Skeletal muscle cell (primary cell): ENCODE results near the gene TRMT44.
"Not testable (repeated sequence)": the region's sequence is repeated elsewhere in the genome, so short reads cannot be mapped to it uniquely, and the experiment has no call there.

ENCODE experiments used
- DNase-seq: peaks from one replicate; pipeline ENCODE4 v3.0.0-alpha.2; 2010; ENCODE audit warnings: low read depth
- H3K4me3 ChIP-seq: 2 replicates; pipeline ENCODE4 v1.5.1; 2011; ENCODE audit warnings: low read depth, mild to moderate bottlenecking, control low read depth, low read length, moderate library complexity

TRMT44 gene

DNA sequence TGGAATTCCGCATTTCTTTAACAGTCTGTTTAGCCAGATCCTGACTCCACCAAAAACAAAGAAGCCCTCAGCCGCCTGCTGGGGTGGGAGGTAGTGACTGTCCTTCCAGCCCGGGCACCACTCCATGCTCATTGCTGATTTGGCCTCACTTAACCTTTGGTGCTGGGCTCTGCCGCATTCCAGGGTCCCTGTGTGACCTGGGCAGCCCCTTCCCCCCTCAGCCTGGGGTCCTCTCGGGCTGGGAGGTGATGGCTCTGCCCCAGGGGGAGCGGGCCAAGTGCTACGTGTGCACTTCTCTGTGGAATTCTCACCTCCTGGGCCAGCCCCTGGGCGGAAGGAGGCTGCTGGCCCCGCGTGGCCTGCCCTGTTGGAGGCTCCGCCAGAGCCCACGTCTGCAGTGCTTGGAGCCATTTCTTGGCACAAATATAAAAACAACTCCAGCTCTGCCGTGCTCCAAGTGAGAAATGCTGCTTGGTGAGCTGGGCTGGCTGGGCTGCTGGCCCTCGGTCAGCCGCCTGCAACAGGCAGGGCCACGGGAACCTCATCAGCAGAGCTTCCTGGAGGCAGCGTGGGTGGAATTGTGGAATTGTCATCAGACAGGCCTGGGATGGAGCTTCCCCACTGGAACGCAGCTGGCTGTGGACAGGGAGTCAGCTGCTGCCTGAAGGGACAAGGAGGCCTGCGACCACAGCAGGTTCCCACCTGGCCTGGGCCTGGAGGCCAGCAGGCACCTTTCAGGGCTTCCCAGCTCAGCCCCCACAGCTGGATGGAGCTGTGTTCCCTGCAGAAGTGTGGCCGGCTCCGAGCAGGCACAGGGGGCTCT is 66.0 kb downstream of the TRMT44 start:
- no peak overlapping the region for H3K4me3 ChIP-seq
- peak; percentile 39 for DNase-seq

DNA sequence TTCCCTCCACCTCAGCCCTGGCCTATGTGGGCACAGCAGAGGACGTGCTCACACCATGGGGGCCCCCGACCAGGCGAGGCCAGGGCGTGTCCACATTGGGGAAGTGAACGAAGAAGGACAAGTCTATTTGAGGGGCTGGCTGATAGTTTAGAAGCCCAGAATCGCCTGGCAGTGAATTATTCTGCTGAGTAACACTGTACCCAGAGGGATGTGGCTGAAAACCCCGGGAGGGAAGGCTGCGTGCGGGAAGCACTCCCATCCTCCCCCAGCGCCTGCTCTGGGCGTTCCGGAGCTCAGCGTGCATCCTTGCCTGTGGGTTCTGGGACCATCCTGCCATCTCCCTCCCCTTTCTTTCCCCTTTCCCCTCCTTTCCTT is 66.6 kb downstream of the TRMT44 start:
- H3K4me3 ChIP-seq, result no peak overlapping the region
- DNase-seq, result no peak

DNA sequence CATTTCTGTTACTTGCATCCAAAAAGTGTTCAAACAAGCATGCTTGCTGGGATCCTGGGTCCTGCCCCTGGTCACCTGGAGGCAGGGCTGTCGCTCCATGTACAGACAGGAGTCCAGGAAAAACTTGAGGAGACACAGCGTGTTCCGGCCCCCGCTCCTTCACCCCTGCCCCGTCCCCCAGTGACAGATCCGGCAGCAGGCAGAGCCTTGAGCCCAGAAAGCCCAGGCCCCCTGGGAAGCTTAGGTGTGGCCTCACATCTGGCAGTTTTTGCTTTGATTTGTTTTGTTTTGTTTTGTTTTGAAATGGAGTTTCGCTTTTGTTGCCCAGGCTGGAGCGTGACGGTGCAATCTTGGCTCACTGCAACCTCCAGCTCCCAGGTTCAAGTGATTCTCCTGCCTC is 67.0 kb downstream of the TRMT44 start:
- no peak for DNase-seq
- H3K4me3 ChIP-seq, result no peak overlapping the region

DNA sequence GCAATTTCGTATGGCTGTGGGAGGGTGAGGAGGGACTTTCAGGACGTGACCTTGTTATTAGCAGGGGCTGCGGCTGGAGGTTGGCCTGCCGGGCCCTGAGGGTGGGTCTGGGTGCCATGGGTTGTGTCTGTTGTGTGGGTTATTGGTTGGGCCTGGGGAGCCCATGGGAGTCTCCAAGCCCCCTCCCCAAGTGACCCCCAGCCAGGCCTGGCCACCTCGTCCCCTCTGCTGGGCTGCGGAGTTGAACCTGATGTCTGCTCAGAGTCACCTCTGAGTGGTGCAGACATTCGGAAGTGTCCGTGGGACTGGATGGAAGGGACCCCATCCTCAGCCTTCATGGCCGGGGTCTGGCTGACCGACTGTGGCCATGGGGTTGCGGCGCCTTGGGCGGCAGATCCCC is 67.7 kb downstream of the TRMT44 start:
- H3K4me3 ChIP-seq, result no peak overlapping the region
- DNase-seq, result no peak

DNA sequence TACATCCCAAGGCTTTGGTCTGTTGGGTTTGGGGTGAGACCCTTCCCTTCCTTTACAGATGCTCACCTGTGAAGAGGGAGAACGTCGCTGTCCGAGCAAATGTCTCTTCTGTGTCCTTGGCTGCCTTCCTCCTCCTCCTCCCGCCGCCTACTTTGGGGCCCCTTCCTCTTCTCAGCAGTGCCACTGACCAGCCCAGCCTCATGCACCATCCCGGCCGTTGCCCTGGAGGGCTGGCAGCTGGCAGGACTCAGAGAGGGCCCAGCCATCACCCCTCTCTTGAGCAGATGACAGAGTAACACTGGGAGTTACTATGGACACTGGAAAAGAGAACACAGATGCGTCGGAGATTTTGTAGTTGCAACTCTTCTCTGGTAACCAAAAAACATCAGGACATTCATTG is 68.2 kb downstream of the TRMT44 start:
- no peak overlapping the region for H3K4me3 ChIP-seq
- DNase-seq, result no peak

DNA sequence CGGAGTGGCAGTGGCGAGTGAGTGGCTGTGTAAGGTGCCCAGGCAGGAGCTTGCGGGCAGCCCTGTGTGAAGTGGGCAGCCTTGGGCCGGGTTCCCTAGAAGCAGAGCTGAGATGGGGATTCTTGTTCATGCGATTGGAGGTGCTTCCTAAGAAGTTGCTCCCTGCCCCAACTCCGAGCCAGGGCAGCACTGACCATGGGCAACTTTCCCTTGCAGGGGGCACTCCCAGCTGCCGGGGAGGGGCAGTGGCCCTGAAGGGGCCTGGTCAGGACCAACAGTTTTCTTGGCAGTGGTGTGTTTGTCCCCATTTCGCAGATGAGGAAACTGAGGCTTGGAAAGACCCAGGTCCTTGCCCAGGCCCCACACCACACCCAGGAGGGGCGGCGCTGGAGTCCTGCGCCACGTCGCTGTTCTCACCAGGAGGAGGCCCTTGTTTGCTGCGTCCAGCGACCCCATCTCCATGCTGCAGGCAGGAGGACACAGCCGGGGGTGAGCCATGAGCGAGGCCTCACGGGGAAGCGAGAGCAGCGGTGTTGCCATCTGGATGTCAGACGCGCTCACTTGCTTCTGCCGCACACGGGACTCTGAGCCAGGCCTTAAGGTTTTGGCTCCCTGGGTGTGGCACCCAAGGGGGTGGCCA is 68.9 kb downstream of the TRMT44 start:
- DNase-seq, result no peak
- H3K4me3 ChIP-seq, result no peak overlapping the region

DNA sequence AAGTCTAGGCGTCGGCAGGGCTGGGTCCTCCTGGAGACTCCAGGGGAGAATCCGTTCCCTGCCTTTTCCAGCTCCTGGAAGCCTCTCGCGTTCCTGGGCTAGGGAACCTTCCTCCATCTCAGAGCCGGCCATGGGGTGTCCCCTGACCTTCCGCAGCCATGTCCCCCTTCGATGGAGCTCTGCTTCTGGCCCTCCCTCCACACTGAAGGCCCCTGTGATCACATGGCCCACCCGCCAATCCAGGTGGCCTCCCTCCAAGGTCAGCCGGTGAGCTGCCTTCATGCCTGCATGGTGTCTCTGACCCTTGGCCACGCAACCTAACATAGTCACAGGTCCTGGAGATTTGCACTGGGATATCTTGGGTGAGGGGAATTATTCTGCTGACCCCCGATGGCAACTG is 69.6 kb downstream of the TRMT44 start:
- no peak for DNase-seq
- H3K4me3 ChIP-seq, result no peak overlapping the region

DNA sequence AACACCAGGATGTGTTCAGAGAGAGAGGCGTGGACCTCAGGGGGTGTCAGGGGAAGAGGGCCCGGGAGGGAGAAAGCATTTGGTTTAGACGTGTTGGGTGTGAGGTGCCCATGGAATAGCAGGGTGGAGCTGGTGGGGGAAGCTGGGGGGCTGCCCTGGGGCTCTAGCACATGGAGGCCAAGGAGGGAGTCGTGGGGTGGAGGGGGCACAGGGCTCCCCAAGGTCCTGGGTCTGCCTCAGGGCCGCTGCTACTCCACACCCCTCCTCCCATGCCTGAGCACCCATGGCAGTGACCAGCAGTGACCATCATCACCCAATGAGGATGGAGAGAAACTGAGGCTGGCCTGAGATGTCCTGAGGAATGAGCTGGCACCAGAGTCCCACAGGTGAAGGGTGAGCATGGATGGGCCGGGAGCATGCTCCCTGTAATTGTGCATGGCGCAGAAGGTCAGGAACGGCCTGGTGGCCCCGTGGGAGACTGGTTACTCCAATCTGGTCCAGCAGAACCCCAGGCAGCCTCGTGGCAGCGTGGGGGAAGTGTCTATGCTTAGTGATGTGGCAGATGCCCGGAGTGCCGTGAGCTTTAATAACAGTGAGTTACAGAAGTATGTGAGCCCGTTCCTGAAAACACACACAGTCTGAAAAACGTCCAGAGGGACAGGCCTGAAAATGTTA is 70.2 kb downstream of the TRMT44 start:
- DNase-seq, result no peak
- no peak overlapping the region for H3K4me3 ChIP-seq

DNA sequence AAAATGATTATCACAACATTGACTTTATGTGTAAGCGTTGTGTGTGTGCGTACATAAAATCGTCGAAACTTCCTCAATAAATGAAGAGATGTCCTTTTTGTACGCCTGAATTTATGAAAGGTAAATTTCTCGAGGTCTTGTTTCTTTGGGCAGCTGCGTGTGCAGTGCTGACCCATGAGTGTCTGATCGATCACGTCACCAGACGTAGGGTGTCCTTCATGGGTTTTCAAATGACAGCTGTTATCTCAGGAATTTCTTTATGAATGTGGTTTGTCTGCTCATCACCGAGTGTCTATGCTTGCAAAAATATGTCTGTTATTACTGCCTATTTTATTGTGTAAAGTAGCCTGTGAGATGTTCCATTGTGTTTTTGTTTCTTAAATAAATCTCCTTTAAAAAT is 71.9 kb downstream of the TRMT44 start:
- DNase-seq, result no peak
- no peak overlapping the region for H3K4me3 ChIP-seq

DNA sequence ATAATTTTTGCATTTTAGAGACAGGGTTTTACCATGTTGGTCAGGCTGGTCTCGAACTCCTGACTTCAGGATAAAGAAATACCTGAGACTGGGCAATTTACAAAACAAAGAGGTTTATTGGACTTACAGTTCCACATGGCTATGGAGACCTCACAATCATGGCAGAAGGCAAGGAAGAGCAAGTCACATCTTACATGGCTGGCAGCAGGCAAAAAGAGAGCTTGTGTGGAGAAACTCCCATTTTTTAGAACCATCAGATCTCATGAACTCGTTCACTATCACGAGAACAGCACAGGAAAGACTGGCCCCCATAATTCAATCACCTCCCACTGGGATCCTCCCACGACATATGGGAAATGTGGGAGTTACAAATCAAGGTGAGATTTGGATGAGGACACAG is 72.5 kb downstream of the TRMT44 start:
- not testable (repeated sequence) for H3K4me3 ChIP-seq, DNase-seq

DNA sequence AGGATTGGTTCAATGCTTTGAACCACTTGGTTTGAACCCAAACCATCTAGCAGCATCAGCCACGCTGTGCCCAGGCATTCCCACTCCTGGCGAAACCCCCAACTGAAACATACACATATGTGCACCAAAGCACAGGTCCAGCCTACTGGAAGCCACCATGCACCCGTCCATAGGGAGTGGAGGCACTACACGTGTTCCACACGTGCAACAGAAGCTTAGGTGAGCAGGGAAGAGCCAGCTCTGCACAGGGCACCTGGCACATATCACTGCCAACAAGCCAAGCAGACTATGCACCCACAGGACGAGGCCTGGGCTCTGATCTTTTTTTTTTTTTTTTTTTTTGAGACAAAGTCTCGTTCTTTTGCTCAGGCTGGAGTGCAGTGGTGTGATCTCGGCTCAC is 73.4 kb downstream of the TRMT44 start:
- no peak for DNase-seq
- H3K4me3 ChIP-seq, result no peak overlapping the region

DNA sequence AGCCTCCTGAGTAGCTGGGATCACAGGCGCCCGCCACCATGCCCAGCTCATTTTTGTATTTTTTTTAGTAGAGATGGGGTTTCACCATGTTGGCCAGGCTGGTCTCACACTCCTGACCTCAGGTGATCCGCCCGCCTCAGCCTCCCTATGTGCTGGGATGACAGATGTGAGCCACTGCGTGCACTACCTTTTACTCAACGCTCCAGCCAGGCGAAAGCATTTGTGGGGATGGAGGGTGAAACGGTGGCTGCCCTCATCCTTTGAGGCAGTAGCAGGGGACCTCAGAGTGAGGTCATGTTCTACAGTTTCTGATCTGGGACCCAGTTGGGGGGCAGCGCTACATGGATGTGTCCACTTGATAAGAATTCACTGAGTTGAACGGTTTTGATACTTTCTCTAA is 73.8 kb downstream of the TRMT44 start:
- no peak overlapping the region for H3K4me3 ChIP-seq
- no peak for DNase-seq

DNA sequence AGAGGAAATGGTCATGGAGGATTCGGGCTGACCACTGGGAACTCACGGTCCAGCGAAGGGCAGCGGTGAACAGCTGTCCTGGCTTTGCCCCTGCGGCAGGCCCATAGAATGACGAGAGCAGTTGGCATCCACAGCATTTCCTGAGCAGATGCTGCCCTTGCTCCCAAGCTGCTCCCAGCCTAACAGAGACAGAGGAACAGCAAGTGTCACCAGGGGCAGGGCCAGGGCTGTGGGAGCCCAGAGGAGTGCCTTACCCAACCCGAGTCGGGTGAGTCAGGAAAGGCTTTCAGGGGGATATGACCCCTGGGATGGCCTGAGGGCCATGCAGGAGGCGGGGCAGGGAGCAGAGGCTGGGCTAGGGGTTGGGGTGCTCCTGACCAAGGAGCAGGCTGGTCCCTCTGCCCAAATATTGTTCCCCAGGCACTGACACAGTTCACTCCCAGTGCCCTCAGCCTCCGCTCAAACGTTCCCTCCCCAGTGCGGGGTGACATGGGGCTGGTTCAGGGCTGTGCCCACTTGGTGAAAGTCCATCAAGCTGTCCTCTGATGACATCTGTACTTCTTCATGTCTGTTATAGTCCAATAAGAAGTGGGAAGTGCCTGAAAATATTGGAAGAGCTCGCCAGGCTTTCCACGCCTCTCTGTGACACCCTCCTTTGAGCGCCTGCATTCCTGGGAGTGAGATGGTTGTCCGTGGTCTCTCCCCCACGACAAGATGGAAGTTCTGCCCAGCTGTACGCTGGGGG is 74.9 kb downstream of the TRMT44 start:
- DNase-seq, result peak; percentile 46
- no peak overlapping the region for H3K4me3 ChIP-seq

DNA sequence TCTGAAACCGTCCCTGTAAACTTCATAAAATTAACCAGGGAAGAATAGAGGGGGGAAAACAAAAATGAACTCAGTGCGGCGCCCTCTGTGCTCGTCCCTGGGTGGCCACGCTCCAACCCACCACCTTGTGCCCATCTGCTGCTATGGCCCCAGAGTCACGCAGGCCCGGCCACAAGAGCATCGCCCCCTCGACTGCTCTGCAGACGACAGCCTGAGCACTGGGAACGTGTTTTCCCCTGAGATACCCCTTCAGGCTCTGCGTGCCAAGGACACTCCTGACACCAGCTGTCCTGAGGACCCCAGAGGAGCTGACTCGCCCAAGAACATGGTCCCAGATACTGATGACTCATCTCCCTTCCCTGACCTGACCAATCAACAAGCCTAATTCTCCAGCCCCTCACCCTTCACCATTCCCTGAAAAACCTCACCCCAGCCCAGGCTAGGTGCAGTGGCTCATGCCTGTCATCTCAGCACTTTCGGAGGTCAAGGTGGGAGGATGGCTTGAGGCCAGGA is 75.5 kb downstream of the TRMT44 start:
- DNase-seq, result no peak
- H3K4me3 ChIP-seq, result no peak overlapping the region

DNA sequence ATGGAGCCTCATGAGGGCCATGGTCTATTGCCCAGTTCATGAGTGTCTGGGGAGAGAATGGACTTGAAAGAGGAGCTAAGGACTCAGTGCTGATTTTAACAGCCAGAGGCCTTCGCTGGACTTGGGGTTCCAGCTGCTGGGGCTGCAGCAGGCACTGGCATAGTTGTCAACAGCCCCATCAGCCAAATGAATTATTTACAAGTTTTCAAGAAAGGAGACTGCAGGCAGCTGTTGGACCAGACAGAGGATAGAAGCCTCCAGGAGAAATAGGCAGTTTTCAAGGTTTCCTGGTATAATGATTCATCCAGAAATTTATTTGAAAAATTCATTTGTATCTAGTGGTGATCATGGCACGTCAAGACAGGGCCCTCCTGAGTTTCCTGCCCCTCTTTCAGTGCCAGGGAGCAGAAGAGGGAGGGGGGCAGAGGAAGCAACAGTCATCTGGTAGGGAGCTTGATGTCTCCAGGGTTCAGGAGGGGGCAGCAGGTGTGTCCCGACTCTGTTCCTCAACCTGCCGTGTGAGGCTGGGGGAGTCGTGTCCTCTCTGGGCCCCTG is 76.5 kb downstream of the TRMT44 start:
- DNase-seq, result no peak
- no peak overlapping the region for H3K4me3 ChIP-seq

DNA sequence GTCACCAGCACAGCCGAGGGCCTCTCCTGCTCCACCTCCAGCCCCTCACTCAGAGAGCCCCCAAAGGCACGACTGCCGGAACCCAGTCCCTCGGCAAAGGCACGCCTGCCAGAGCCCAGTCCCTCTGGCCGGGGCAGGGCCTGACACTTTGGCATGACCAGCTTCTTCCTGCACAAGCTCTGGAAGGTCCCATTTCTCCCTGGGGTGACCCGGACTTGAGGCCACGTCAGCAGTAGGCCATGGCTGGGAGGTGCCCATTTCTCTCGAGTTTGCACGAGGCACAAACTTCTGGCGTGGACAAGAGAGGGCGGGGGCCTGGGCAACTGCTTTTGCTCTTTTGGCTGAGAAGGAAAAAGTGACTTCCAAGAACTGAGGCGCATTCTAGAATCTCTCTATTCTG is 77.4 kb downstream of the TRMT44 start:
- H3K4me3 ChIP-seq, result no peak overlapping the region
- DNase-seq, result no peak

DNA sequence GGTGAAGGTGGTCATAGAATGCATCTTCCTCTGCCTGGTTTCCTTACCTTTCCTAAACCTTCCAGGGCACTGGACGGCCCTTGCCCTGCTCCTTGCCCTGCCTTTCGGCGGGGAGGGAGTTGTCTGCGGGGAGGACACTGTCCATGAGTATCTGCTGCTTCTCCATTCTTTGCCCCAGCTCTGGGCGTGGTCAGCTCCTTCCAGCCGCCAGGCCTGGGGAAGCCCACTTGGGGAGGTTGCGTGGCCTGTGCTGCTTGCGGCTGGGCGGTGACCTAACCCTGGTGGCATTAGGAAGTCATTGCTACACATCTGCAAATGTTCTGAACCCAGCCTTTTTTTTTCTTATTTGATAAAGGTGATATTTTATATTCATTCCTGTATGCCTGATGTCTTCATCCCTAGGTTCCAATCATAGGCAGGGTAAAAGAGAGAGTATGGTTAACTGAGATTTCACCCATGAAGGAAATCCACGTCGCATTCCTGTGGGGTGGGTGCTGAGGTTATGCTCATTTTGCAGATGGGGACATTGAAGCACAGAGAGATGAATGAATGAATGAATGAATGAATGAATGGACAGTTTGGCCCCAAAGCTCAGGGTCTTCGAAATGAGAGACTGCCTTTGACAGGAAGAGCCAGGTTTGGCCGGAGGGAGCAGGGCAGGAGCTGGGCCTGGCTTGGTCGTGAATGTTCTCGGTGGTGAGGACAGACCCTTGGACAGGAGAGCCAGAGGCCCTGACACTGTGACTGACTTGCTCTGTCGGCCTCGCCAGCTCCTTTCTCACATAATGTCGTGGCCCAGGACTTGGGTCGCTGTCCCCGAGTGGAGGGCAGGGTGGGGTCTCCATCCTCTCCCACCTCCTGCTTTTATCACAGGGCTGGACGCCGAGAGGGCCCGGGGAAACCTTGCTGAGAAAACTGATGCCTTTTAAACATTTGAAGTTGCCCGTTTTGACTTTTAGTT is 81.9 kb downstream of the TRMT44 start:
- no peak for DNase-seq
- H3K4me3 ChIP-seq, result no peak overlapping the region

DNA sequence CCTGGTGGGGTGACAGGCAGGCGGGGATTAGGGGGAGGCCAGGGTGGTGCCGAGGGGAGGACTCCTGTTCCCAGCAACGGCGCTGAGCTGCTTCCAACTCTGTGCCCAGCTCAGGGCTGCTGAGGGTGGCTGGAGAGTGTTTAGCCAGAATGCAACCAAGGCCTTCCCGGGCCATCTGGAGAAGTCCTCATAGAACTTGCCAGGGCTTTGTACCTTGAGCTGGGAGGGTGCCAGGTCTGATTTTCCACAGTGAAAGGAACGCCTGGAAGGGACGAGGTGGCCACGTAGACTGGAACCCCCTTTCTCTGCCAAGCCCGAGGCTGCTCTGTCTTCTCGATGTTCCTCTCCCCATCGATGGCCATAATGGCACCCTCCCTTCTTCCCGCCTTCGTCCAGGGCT is 82.6 kb downstream of the TRMT44 start:
- no peak for DNase-seq
- no peak overlapping the region for H3K4me3 ChIP-seq

DNA sequence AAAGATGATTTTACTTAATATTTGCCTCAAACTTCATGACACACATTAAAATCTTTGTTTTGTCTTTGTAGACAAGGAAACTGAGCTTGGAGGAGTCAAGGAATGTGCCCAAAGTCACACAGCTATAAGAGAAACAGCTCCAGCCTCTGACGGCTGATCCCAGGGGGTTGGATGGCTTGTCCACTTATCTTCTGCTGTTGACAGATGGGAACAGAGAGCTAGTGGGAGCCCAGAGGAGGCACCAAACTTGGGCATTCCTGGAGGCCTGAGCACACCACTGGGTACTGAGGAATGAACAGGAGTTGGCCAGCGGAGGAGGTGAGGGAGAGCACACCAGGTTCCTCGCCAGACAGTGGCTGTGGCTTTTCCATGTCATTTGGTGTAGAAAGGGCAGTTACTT is 83.2 kb downstream of the TRMT44 start:
- no peak for DNase-seq
- H3K4me3 ChIP-seq, result no peak overlapping the region
